Keratinocyte (primary cell): ENCODE data around the gene RPS6KL1. TPM values are rescaled to one million over a fixed set of nuclear protein-coding genes. Genes with fewer than 3 reads are reported as not detected.

Source experiments
- DNase-seq: peaks from one replicate; pipeline ENCODE4 v3.0.0-alpha.2; 2011; ENCODE audit warnings: low read depth, missing footprints, low spot score
- FAIRE-seq: peaks from 2 replicates; lab custom pipeline; 2011; peaks lifted over from hg19 to GRCh38; lab: Jason Lieb, UNC
- H2AFZ ChIP-seq: 2 replicates; pipeline ENCODE4 v1.6.0; 2012; ENCODE audit warnings: low read length, control low read depth, inconsistent platforms; ENCODE audit not compliant: control insufficient read depth
- H3K27ac ChIP-seq: 2 replicates; pipeline ENCODE4 v1.5.1; 2011; ENCODE audit warnings: low read length; ENCODE audit not compliant: control insufficient read depth, insufficient read depth
- H3K27me3 ChIP-seq: 3 replicates; pipeline ENCODE4 v1.6.0; 2011; ENCODE audit warnings: low read length; ENCODE audit not compliant: control insufficient read depth, insufficient read depth; ENCODE audit errors: extremely low read depth
- H3K36me3 ChIP-seq, 2 experiments: 2 replicates in 1 of 2; 3 replicates in 1 of 2; pipeline ENCODE4 v1.5.1; 2011; ENCODE audit warnings: low read length in 2 of 2, mild to moderate bottlenecking in 1 of 2; ENCODE audit not compliant: control insufficient read depth in 2 of 2, insufficient read depth in 2 of 2; ENCODE audit errors: extremely low read depth in 1 of 2
- H3K4me1 ChIP-seq: 3 replicates; pipeline ENCODE4 v1.5.1; 2011; ENCODE audit warnings: low read length; ENCODE audit not compliant: control insufficient read depth, insufficient read depth; ENCODE audit errors: extremely low read depth
- H3K4me2 ChIP-seq: 3 replicates; pipeline ENCODE4 v1.6.0; 2011; ENCODE audit warnings: low read depth, low read length; ENCODE audit not compliant: control insufficient read depth, insufficient read depth; ENCODE audit errors: extremely low read depth
- H3K4me3 ChIP-seq, 3 experiments: fragments of 200-600 bp in 1 of 3; sonication (generic) in 1 of 3; 2 replicates in 2 of 3; 3 replicates in 1 of 3; pipeline ENCODE4 v1.5.1; 2011 to 2016; ENCODE audit warnings: low read length in 3 of 3, mild to moderate bottlenecking in 3 of 3, control low read depth in 2 of 3, inconsistent platforms in 1 of 3, low read depth in 1 of 3, mixed read lengths in 1 of 3, mixed run types in 1 of 3, moderate library complexity in 1 of 3; ENCODE audit not compliant: control insufficient read depth in 2 of 3, insufficient read depth in 2 of 3; ENCODE audit errors: extremely low read depth in 1 of 3
- H3K79me2 ChIP-seq: 2 replicates; pipeline ENCODE4 v1.6.0; 2012; ENCODE audit warnings: low read length; ENCODE audit not compliant: control insufficient read depth, insufficient read depth
- H3K9ac ChIP-seq: 3 replicates; pipeline ENCODE4 v1.6.0; 2011; ENCODE audit warnings: low read length; ENCODE audit not compliant: control insufficient read depth, insufficient read depth; ENCODE audit errors: extremely low read depth
- H3K9me1 ChIP-seq: 3 replicates; pipeline ENCODE4 v1.6.0; 2011; ENCODE audit warnings: low read length; ENCODE audit not compliant: control insufficient read depth, insufficient read depth; ENCODE audit errors: extremely low read depth
- H3K9me3 ChIP-seq: 2 replicates; pipeline ENCODE4 v1.5.1; 2012; ENCODE audit warnings: low read depth, low read length; ENCODE audit not compliant: control insufficient read depth
- H4K20me1 ChIP-seq: 3 replicates; pipeline ENCODE4 v1.6.0; 2011; ENCODE audit warnings: low read length; ENCODE audit not compliant: control insufficient read depth, insufficient read depth; ENCODE audit errors: extremely low read depth
- EZH2 ChIP-seq: IDR thresholded peaks from one replicate; pipeline ENCODE4 v1.6.1; 2012; ENCODE audit warnings: inconsistent platforms, mild to moderate bottlenecking, low read length, moderate library complexity
- dilution Hi-C: fragments of 300-500 bp; cut with MboI; formaldehyde crosslinking; loops from one replicate; pipeline ENCODE4 v1.7.0; 2020; ENCODE audit warnings: low sequenced_read_pairs; ENCODE audit not compliant: extremely low pct_ligation_motif_present
- polyA plus RNA-seq, 5 experiments: library from polyadenylated mRNA; depleted of rRNA in 3 of 5; stranded (reverse) in 3 of 5; stranded (forward) in 1 of 5; unstranded in 1 of 5; fragments of >200 nt; gene quantifications; 1 replicate in 1 of 5; 2 replicates in 3 of 5; 3 replicates in 1 of 5; pipeline versions ENCODE4 v1.2.1 to v1.2.3, GENCODE V29; 2011 to 2012; ENCODE audit warnings: missing spikeins in 2 of 5, low read depth in 1 of 5, low replicate concordance in 1 of 5
- TF ChIP-seq, protein P1 (sequence below), 3 experiments: IDR thresholded peaks in 1 of 3; conservative IDR thresholded peaks in 1 of 3; optimal IDR thresholded peaks in 1 of 3; 2 replicates in 2 of 3; 3 replicates in 1 of 3; pipeline versions ENCODE3 to v1.5.1; 2011; ENCODE audit warnings: low read length in 3 of 3, mild to moderate bottlenecking in 3 of 3, moderate library complexity in 2 of 3, control low read depth in 1 of 3, inconsistent platforms in 1 of 3; ENCODE audit not compliant: insufficient read depth in 2 of 3; ENCODE audit errors: extremely low read depth in 1 of 3

RPS6KL1 gene
- polyA plus RNA-seq, 1 donor (not counting 4 experiments of a cell fraction or from before 2014, with no cell fraction given) = 0.69 TPM

DNA sequence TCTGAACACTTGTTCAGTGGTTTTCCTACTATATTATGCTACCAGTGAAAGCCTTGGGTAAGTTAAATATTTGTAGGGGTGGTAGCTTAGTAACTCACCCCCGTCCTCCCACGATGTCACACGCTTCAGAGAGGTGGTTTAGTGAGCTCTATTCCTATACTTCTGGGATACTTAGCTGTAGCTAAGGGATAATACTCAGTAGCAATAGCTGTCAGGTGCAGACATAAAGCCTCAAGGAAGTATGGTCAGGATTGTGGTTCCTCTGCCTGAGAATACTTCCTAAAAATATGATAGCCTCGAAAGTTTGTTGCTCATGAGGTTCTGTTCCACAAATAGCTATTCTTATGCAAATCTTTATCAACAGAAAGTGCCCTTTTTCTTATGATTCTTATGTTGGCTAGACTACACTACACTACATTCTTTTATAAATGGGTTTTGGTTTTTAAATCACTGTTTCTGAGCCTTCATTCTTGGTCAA, 29.4 kb downstream of the RPS6KL1 start:
- H3K9me1 ChIP-seq = no peaks in the 10 kb centered on the region
- peaks cover 4% of the 10 kb centered on the region for H3K4me1 ChIP-seq
- no peak overlapping the region for H3K9ac ChIP-seq
- TF ChIP-seq, protein P1, sequence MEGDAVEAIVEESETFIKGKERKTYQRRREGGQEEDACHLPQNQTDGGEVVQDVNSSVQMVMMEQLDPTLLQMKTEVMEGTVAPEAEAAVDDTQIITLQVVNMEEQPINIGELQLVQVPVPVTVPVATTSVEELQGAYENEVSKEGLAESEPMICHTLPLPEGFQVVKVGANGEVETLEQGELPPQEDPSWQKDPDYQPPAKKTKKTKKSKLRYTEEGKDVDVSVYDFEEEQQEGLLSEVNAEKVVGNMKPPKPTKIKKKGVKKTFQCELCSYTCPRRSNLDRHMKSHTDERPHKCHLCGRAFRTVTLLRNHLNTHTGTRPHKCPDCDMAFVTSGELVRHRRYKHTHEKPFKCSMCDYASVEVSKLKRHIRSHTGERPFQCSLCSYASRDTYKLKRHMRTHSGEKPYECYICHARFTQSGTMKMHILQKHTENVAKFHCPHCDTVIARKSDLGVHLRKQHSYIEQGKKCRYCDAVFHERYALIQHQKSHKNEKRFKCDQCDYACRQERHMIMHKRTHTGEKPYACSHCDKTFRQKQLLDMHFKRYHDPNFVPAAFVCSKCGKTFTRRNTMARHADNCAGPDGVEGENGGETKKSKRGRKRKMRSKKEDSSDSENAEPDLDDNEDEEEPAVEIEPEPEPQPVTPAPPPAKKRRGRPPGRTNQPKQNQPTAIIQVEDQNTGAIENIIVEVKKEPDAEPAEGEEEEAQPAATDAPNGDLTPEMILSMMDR (optimal IDR thresholded peaks at IDR 0.05 in 1 of 3, IDR thresholded peaks at IDR 0.05 in 1 of 3, conservative IDR thresholded peaks at IDR 0.05 in 1 of 3; ENCODE audit: extremely low read depth in 1 of 3, insufficient read depth in 2 of 3, low read length in 3 of 3) = no peak
- TF ChIP-seq EZH2 = no peak
- H3K4me3 ChIP-seq = no peak overlapping the region
- no peaks in the 10 kb centered on the region for H3K9me3 ChIP-seq
- dilution Hi-C loops = no loop called here
- H3K27me3 ChIP-seq = no peaks in the 10 kb centered on the region
- H3K27ac ChIP-seq = no peak overlapping the region
- H3K4me2 ChIP-seq = no peak overlapping the region
- peaks cover 54 to 65% of the 10 kb centered on the region in 2 experiments for H3K36me3 ChIP-seq
- H4K20me1 ChIP-seq = peaks cover 5% of the 10 kb centered on the region
- H2AFZ ChIP-seq = no peak overlapping the region
- peaks cover 7% of the 10 kb centered on the region for H3K79me2 ChIP-seq
- DNase-seq = no peak
- no peak for FAIRE-seq

DNA sequence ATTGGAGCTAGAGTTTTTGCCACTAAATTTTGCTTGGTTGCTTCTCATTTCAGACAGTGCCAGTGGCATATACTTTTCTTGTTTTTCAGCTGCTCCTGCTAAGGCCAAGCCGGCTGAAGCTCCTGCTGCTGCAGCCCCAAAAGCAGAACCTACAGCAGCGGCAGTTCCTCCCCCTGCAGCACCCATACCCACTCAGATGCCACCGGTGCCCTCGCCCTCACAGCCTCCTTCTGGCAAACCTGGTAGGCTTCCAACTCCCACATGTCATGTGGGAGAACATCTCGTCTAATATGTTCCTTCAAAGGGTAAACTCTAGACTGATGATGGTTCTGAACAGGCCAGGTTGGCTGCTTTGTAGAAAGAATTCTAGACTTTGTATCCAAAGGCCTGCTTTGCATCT, 30.3 kb downstream of the RPS6KL1 start:
- Histone ChIP-seq H3K27ac (no peak overlapping the region), H3K4me1 (peaks cover 13% of the 10 kb centered on the region), H3K4me2 (no peak overlapping the region), H3K9me3 (no peaks in the 10 kb centered on the region), H3K27me3 (no peaks in the 10 kb centered on the region), H4K20me1 (peaks cover 9% of the 10 kb centered on the region), H3K79me2 (peaks cover 12% of the 10 kb centered on the region), H3K4me3 (no peak overlapping the region), H3K9ac (no peak overlapping the region), H3K36me3 (peaks cover 46 to 62% of the 10 kb centered on the region in 2 experiments), H2AFZ (no peak overlapping the region), H3K9me1 (no peaks in the 10 kb centered on the region)
- TF ChIP-seq, protein P1 (optimal IDR thresholded peaks at IDR 0.05 in 1 of 3, IDR thresholded peaks at IDR 0.05 in 1 of 3, conservative IDR thresholded peaks at IDR 0.05 in 1 of 3; ENCODE audit: extremely low read depth in 1 of 3, insufficient read depth in 2 of 3, low read length in 3 of 3) = no peak
- no peak for TF ChIP-seq EZH2
- DNase-seq (no peak), FAIRE-seq (no peak)
- dilution Hi-C loops = no loop called here
